GM19395 (cell line): Measurements from ENCODE around the gene AZU1.
"Not testable (repeated sequence)": the region's sequence is repeated elsewhere in the genome, so short reads cannot be mapped to it uniquely, and the experiment has no call there.

Experiments used
- ATAC-seq: cut with Tn5 transposase; IDR thresholded peaks from one replicate; pipeline ENCODE4 v1.9.1; 2021; ENCODE audit warnings: mild to moderate bottlenecking, moderate library complexity; ENCODE audit not compliant: unreplicated experiment

AZU1 gene

GRCh38 chr19:852136-853013 lies 24.7 kb downstream of the AZU1 start, which contains the start of gene ELANE:
TSS of gene ELANE (plus strand) at chr19:852303. CDS start at chr19:852329, 26 bp downstream.
- no peak for ATAC-seq

GRCh38 chr19:853014-853585 lies 25.5 kb downstream of the AZU1 start:
- ATAC-seq = no peak

GRCh38 chr19:853614-854220 lies 26.1 kb downstream of the AZU1 start:
- not testable (repeated sequence) for ATAC-seq

DNA sequence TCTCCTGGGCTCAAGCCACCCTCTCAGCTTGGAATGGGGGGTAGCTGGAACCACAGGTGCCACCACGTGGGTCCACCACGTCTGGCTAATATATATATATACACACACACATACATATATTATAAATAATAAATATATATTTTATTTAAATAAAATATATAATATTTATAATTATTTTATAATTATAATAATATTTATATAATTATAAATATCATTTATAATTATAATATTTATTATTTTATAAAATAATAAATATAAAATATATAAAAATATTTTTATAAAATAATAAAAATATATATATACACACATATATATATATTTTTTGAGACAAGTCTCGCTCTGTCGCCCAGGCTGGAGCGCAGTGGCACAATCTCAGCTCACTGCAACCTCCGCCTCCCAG lies 26.9 kb downstream of the AZU1 start:
- ATAC-seq = no peak

DNA sequence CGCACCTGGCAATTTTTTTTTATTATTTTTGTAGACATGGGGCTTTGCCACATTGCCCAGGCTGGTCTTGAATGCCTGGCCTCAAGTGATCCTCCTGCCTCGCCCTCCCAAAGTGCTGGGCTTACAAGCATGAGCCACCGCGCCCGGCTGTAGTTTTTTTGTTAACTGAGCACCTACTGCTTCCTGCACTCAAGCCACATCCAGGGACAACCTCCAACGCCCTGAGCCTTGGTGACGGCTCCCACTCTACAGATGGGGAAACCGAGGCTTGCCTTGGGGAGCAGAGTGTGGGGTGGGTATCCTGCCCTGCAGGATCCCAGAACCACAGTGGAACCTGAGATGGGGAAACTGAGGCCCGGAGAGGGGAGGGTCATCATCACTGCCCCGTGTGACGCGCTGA lies 27.5 kb downstream of the AZU1 start:
- no peak for ATAC-seq

GRCh38 chr19:855566-856120 lies 28.0 kb downstream of the AZU1 start:
- ATAC-seq = no peak

- ATAC-seq = no peak
Observed at GRCh38 chr19:858284-858683, 30.6 kb downstream of the AZU1 start.

GRCh38 chr19:858868-859843 lies 31.5 kb downstream of the AZU1 start, which contains the start of gene CFD:
TSS of gene CFD (plus strand) at chr19:859664. CDS start at chr19:859690, 26 bp downstream.
- ATAC-seq = no peak

GRCh38 chr19:861141-861755 lies 33.6 kb downstream of the AZU1 start:
- ATAC-seq = no peak

- ATAC-seq = no peak
Observed at GRCh38 chr19:861756-862580, 34.3 kb downstream of the AZU1 start.

GRCh38 chr19:862581-863314 lies 35.1 kb downstream of the AZU1 start:
- no peak for ATAC-seq

DNA sequence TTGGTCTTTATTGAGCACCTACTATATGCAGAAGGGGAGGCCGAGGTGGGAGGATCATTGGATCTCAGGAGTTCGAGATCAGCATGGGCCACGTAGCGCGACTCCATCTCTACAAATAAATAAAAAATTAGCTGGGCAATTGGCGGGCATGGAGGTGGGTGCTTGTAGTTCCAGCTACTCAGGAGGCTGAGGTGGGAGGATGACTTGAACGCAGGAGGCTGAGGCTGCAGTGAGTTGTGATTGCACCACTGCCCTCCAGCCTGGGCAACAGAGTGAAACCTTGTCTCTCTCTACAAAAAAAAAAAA lies 35.6 kb downstream of the AZU1 start:
- ATAC-seq = no peak

GRCh38 chr19:866769-867300 lies 39.2 kb downstream of the AZU1 start:
- ATAC-seq = no peak

GRCh38 chr19:867301-867793 lies 39.7 kb downstream of the AZU1 start:
- ATAC-seq = no peak

DNA sequence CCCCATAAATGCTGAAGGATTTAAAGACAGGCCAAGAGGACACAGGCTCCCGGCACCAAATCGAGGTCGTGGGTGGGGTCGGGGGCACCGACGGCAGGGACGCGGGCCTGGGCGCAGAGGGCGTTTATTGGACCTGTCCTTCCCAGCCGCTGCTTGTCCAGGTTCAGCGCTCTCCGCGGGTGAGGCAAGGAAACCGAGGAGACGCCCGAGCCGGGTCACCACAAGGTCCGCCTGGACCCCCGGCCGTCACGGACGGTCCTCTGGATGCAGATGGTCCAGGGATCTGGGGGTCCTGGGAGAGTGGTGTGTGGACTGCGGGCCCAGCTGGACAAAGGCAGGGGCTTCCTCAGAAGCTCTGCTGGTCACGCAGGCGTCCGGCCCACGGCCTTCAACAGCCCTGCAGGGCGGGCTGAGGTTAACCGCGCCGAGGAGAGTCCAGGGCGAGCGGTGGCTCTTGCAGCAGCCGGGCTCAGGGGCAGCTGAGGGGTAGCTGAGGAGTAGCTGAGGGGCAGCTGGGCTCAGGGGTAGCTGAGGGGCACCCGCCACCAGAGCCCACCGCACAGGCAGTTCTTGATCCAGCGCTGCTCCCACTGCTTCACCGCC lies 40.3 kb downstream of the AZU1 start:
- ATAC-seq = no peak

GRCh38 chr19:868458-869244 lies 41.0 kb downstream of the AZU1 start:
- ATAC-seq = no peak
